ENCODE results near the gene NTN5. TPM values are rescaled to one million over a fixed set of nuclear protein-coding genes. Genes with fewer than 3 reads are reported as not detected.

Gene NTN5
- total RNA-seq, 1 experiment from 2014 or later: 0.55 TPM

DNA sequence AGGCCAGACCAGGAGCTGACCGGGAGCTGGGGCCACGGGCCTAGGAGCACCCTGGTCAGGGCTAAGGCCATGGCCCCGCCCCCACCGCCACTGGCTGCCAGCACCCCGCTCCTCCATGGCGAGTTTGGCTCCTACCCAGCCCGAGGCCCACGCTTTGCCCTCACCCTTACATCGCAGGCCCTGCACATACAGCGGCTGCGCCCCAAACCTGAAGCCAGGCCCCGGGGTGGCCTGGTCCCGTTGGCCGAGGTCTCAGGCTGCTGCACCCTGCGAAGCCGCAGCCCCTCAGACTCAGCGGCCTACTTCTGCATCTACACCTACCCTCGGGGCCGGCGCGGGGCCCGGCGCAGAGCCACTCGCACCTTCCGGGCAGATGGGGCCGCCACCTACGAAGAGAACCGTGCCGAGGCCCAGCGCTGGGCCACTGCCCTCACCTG lies 46.9 kb downstream of the NTN5 start:
- H3K27me3 ChIP-seq (ENCODE audit: insufficient read depth, low read length): no peaks in the 10 kb centered on the region
- no peak overlapping the region for H3K4me2 ChIP-seq (ENCODE audit: insufficient read depth, insufficient read length, low read length)
- H2BK120ac ChIP-seq (ENCODE audit: low read depth, low read length, poor library complexity, severe bottlenecking): no peak overlapping the region
- peaks cover 27 to 33% of the 10 kb centered on the region in 2 experiments for H3K4me1 Mint-ChIP-seq
- no peaks in the 10 kb centered on the region for H3K9me3 ChIP-seq (ENCODE audit: control insufficient read depth, low read depth, low read length)
- no peak overlapping the region for H3K4ac ChIP-seq (ENCODE audit: low read depth, low read length)
- H3K27ac Mint-ChIP-seq: no peak overlapping the region
- peak overlapping the region in 1 of 2 experiments; percentile 86; a peak in 1 of 5 replicates for H3K4me3 Mint-ChIP-seq
- H2AFZ ChIP-seq (ENCODE audit: low read length): no peak overlapping the region
- DNase-seq: no peak
- no peak overlapping the region for H3K9ac ChIP-seq (ENCODE audit: extremely low read depth, insufficient read length, low read length)
- no peaks in the 10 kb centered on the region; a peak in 1 of 5 replicates for H3K9me3 Mint-ChIP-seq
- H4K91ac ChIP-seq (ENCODE audit: insufficient read length, low read depth, low read length): no peak overlapping the region
- H4K20me1 ChIP-seq (ENCODE audit: control insufficient read depth, insufficient read depth, insufficient read length): no peaks in the 10 kb centered on the region
- H3K56ac ChIP-seq (ENCODE audit: insufficient read length, low read depth, low read length): no peak overlapping the region
- no peak overlapping the region for H2AK5ac ChIP-seq (ENCODE audit: insufficient read length, low read length)
- H4K5ac ChIP-seq (ENCODE audit: insufficient read length, low read depth, low read length): no peak overlapping the region
- no peak overlapping the region for H2BK20ac ChIP-seq (ENCODE audit: low read depth, low read length, poor library complexity, severe bottlenecking)
- peaks cover 16% of the 10 kb centered on the region for H3K23me2 ChIP-seq (ENCODE audit: insufficient read length, low read depth, low read length, poor library complexity, severe bottlenecking)
- peaks cover 4% of the 10 kb centered on the region; the same call in 1 of the 2 replicates for H3K79me2 ChIP-seq (ENCODE audit: insufficient read depth, low read length)
- H3K36me3 Mint-ChIP-seq (ENCODE audit: insufficient read depth in 1 of 3, low read depth in 3 of 3): peaks cover 6 to 24% (median 21%) of the 10 kb centered on the region in 3 experiments; a peak in 6 of 7 replicates
- no CpG with 5 or more reads among the region's 30 CpGs for WGBS (ENCODE audit: extremely low coverage, insufficient read length, low lambda C conversion rate)
- no peak overlapping the region for H4K8ac ChIP-seq (replicated peaks; ENCODE audit: insufficient read length, low read depth, low read length)
- no peak overlapping the region for H3T11ph ChIP-seq (ENCODE audit: low read length)
- no peak overlapping the region for H2BK5ac ChIP-seq (ENCODE audit: insufficient read length, low read length)
- no peak overlapping the region for H3K27ac ChIP-seq (ENCODE audit: insufficient read length, low read depth, low read length)
- H2BK12ac ChIP-seq (ENCODE audit: insufficient read length, low read depth, low read length): no peak overlapping the region
- H2BK15ac ChIP-seq (ENCODE audit: low read depth, low read length): no peak overlapping the region
- H3K27me3 Mint-ChIP-seq (ENCODE audit: low read depth): no peaks in the 10 kb centered on the region
- H3K14ac ChIP-seq (ENCODE audit: insufficient read depth, low read length): no peak overlapping the region
- no peak for TF ChIP-seq CTCF (conservative IDR thresholded peaks at IDR 0.05)
- peaks cover 3% of the 10 kb centered on the region; the same call in 1 of the 2 replicates for H3K4me1 ChIP-seq (ENCODE audit: insufficient read depth, low read length)
- no peaks in the 10 kb centered on the region for H3K79me1 ChIP-seq (ENCODE audit: insufficient read depth, low read depth, low read length, poor library complexity, severe bottlenecking)
- no peak overlapping the region for H3K18ac ChIP-seq (ENCODE audit: insufficient read length, low read depth, low read length)
- no peak overlapping the region for H3K23ac ChIP-seq (ENCODE audit: insufficient read length, low read depth, low read length)
